HG02798 (cell line): ENCODE results near the gene MIER1.

Experiments
- ATAC-seq: cut with Tn5 transposase; IDR thresholded peaks from one replicate; pipeline ENCODE4 v1.9.1; 2021; ENCODE audit warnings: mild to moderate bottlenecking; ENCODE audit not compliant: unreplicated experiment, poor library complexity

MIER1 gene

DNA sequence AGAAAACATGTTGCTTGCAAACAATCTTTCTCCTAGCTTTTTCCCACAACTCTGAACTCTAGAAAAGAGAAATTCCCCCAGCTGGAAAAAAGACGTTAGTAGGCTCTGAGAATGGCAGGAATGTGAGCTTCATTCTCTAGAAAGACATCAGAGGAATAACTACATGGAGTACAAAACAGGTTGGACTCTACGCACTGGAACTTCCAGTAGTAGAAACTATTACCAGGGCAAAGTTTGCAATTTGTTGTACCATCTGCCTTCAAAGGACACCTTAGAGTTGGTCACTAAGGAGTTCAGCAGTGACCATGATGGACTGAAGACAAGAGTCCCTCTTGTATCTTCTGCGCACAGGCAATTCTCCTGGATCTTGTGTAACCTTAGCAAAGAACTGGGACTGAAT is 68.3 kb downstream of the MIER1 start:
- no peak for ATAC-seq

DNA sequence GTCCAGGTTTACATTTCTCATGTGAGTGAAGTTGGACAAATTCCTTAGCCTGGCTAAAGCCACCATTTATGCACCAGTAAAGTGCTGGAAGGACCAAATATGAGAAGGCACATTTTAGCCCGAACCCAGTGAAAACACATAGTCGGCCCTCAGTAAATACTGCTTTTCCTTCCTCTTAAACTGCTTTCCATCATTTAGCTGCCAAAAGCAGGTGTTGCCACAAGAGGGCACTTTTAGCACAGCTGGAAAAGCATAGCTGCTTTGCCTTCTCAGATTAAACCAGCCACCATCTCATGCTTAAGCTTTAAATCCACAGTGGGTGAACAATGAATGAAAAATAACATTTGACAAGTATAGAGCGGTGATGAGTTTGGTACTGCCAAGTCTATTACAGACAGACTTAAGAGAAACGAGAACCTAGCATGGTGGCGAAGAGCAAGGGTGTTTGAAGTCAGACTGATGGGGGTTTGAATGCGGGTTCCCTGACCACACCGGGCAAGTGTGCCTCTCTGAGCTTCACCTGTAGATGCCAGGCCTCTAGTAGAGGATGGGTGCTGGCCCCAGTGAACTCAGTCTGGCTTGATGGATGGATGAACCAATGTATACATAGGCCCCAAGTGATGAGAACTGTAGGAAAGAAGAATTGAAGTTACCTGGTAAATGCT is 71.4 kb downstream of the MIER1 start:
- ATAC-seq, result peak; percentile 81

DNA sequence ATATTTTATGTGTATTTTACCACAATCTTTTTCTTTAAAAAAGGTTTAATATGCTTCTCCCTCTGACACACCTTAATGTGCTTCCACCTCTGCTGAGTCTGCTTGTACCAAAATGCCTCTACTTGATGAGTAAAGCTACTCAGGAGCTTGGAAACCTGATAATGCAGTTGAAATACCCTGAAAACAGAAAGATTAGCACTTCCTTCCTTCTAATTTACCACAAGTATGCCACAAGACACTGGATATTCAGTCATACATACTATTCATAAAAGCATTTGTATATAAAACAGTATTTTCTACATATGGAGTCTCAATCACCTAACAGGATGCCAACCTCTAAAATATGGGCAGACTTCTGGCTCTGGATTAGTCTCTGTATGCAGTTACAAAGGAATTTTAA is 74.2 kb downstream of the MIER1 start:
- ATAC-seq, result no peak

DNA sequence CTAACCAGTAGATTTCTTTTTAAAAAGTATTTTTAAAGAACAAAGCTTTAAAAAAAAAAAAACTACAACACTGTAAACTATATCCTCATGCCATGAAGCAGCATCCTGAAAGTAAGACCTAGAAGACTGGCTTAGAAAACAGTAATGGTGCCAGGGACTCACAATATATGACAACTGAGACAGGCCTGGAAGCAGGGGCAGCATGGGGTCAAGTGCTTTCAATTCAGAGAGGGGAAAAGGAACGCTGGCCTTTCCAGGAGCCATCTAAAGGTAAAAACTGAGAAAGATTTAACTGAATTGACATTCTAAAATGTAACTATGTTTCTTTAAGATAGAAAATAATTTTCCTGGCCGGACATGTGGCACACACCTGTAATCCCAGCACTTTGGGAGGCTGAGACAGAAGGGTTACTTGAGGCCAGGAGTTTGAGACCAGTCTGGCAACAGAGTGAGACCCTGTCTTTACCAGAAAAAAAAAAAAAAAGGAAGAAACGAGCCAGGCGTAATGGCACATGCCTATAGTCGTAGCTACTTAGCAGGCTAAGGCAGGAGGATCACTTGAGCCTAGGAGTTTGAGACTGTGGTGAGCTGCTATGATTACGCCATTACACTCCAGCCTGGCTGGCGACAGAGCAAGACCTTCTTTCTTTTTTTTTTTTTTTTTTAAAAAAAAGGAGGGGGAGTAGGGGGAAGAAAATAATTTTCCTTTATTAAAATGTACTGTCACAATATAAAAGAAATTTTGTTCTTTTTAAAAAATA is 75.0 kb downstream of the MIER1 start:
- ATAC-seq, result no peak

DNA sequence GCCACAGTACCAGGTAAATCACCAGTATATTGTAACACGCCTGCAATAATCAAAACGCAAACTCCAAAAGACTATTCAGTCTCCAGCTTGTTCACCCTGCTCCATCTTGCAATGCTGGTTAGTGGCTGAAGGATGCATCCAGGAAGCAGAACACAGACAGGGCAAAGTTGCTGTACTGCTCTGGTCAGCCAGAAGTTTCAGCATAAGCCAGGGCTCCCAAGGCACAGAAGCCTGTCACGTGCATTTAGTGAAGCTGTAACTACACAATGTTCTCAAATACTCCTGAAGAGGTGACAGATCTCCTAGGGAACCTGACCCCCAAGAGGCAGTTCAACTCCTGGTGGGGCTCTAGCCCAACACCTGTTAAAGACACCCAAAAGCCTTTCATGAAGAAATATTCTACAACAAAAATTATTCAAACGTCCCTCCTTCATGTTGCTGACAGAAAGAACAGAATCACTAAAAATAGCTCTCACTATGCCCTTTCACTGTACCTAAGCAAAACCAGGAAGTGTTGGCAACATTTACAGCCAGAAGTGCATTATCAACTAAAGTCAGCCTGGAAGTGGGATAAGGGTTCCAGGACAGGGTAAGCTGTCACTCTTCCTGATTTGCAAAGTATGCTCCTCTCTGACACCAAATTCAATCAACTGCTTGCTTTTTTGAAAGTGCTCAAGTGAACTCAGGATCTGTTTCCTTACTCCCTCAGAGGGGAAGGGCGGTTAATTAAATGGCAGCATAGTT is 77.1 kb downstream of the MIER1 start:
- no peak for ATAC-seq

DNA sequence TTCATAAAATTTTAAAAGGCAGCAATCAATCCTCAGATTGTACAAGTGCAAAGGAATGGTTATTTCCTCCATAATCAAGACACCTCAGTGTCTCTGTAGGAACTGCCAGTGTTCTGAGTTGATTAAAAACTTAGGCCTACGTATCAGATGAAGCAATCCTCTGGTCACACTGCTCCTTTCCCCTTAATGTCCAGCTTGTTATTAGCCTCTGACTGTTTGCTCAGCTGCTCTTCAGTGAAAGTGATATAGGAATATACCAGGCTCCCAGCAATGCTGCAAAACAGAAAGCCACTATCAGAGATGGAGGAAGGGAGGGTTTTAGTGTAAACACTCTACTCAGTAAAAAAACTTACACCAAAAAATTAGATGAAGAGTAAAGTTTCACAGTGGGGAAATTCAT is 79.4 kb downstream of the MIER1 start:
- no peak for ATAC-seq

DNA sequence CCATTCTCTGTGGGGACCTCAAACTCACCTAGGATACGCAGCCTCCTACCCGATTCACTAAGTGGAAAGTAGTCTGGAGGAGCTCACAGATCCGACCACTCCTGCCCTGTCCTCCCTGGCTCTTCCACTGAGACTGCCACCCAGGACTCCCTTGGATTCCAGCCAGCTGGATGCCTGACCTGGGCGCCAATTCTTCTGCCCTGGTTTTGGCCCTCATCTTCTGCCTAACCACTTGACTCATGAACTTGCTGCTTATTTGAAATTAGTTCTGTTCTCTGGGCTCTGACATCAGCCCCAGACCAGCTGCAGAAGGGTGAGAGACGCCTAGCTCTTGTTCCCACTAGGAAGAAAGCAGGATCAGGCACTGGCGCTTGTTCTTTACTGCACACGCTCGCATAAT is 80.3 kb downstream of the MIER1 start:
- ATAC-seq, result no peak

DNA sequence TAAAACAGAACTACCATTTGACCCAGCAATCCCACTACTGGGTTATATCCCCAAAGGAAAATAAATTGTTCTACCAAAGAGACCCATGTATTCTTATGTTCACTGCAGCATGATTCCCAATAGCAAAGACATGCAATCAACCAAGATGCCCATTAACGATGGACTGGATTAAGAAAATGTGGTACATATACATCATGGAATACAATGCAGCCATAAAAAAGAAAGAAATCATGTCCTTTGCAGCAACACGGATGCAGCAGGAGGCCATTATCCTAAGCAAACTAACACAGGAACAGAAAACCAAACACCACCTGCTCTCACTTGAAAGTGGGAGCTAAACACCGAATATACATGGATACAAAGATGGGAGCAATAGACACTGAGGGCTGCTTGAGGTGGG is 85.0 kb downstream of the MIER1 start:
- ATAC-seq, result no peak

DNA sequence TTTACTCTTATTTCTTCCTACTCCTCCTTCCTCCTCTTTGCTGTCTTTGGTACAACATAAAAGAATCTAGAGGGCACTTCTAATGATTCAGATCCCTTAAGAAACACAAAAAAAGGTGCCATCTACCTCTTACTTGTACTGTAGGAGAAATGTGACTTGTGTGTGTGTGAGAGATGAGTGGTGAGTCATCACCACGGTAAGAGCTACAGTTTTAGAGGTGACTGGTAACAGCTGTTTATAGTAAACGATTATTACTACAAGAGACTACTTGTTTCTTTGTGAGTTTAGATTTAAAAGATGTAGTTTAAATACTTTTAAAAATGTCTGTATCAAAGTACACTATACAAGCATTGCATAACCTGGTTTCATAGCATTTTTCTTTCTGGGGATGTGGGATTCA is 88.8 kb downstream of the MIER1 start:
- ATAC-seq, result peak; percentile 62

DNA sequence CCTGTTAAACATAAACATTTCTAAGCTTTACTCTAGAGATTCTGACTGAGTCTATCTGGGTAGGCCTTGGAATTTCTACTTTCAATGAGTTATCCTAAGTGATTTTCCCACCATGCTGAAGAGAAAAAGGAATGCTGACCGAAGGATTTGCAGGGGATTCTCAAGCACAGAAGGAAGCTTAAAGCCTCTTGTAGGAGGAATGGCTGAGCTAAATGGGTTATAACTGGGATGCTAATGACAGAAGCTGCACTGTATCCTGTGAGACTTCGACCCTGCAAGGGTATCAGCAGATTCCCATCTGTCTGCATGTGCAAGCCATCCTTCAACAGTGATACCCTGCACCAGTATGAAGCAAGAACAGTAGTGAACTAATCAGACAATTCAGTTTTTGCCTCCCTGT is 93.8 kb downstream of the MIER1 start:
- no peak for ATAC-seq

DNA sequence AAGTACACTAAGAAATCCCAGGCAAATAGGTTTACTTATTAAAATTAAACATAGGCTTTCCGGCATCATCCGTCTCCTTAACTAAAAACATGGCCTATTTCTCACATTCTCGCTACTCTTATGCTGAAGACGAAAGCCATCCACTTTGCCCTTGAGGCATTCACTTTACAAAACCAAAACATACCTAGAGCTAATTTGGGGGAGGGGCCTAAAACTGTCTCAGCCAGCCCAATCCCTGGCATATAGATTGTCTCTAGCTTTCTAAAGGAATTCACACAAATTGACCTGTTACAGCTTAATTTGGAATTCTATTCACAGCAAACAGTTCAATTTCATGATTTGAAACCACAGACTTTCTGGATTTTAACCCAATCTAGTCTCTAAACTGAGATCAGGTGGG is 94.3 kb downstream of the MIER1 start:
- ATAC-seq, result no peak

DNA sequence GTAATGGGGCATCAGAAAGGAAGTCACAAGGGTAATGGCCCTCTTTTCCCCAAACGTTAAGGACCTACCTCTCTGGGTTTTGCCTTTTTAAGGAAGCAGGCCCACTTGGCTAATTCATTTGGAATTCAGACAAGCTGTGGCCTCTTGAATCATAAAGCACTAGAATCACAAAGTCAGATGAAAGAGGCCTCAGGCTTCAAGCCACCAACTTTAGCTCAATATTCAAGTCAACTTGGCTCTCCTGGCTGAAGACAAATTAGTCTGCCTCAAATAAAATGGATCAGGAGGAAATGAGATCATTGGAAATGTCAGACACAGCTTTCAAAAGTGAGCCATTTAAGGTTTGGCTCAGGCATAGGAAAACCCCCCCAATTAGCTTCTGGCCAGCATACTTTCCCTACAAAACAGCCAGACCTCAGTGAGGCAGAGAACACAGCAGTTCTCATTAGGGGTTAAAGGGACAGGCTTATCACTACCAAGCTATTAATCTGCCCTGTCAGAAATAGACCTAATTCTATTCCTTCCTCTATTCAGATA is 94.9 kb downstream of the MIER1 start:
- ATAC-seq, result no peak

DNA sequence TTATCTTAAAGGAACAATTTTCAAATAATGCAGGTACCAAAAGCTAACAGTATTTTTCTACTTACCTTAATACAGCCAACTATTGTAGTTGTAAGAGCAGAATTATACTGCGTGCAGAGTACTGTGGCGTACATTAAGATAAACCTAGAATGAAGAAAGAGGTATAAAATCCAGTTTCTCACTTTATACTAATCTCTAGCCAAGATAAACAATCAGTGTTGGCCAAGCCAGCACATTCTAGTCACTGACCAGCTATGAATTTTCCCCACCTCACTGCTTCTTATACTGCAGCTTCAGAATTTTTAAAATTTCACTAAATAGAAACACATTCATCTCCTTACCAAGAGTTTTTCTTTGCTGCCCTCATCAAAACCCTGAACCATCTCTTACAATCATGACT is 95.5 kb downstream of the MIER1 start:
- no peak for ATAC-seq

DNA sequence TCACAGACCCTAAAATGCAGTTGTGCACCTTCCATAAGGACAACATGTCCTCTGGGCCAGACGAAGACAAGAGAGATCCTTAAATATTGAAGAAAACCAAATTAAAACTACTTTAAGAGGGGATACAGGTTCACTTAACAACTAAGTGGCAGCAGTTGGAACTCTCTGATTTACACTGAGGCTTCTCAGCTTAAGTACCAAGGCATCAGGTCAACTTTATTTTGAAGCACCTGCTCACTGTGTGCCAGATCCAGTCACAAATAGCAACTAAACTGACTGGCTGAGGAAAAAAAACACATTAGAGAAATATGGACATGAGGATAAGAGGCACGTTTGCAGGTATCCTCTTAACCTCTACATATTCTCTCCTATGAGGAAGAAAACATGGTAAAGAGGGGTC is 96.0 kb downstream of the MIER1 start:
- ATAC-seq, result no peak

DNA sequence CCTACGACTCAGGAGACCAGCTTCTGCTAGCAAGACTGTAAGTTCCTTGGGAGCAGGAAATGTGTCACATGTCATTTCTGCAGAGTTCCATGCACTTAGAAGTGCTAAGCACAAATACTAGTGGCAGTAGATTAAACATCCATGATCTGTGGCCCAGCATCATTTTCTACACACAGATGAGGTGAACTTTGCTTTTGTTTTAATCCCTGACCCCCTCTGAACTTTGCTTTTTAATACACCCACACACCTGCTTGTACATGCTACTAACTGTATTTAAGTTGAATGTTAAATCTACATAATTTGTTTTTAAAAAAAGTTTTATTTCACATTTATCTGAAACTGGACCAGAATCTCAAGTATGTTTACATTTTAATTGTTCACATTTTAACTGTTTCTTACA is 104.7 kb downstream of the MIER1 start:
- ATAC-seq, result no peak

DNA sequence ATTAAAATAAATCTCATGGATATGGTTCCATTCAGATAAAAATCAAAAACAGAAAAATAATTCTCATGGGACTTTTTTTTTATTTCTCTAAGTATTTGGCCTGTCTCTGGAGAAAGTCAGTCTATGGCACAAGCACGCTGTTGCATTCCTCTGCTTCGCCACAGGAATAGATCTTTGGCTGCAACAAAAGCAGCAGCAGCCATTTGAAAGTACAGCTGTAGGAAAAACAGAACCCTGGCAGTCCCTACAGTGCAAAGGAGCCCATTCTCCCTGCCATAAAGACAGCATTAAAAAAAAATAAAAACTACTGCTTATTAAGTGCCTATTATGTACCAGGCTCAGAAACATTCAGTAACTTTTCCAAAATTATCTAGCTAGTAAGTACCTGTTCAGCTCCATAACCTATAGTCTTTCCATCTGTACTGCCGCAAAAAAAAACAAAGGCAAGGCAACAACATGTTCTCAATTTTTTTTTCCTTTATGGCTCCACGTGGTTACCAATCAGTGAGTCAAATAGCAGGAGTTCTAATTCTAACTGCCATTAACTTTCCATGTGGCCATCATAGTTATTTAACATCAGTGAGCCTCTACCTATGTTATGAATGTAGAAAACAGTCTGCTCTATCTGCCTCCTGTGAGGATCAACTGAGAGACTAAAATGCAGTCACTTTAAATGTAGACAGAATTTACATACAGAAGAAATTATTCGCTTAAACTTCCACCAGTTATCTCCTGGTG is 106.5 kb downstream of the MIER1 start:
- no peak for ATAC-seq

DNA sequence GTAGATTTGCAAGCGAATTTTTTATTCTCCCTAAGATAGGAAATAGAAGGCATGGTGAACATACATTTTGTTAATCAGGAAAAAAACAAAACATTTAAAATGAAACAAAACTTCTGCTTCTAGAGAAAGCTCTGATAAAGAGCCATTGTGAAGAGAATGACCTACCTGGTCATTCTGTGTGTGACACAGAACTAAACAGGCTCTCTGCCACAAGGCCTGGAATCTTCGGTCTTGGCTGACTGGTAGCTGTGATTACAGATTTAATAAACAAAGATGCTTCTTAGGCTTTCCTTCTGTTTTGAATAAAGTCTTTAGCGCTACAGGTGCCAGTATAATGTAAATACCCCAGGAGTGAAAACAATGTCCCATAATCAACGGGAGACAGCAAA is 107.1 kb downstream of the MIER1 start:
- no peak for ATAC-seq
